AG09309 (cell line): ENCODE results near the gene PTPRG.

ENCODE experiments used
- DNase-seq: peaks from one replicate; pipeline ENCODE4 v3.0.0-alpha.2; 2010; ENCODE audit warnings: low read depth
- H3K4me3 ChIP-seq: 2 replicates; pipeline ENCODE4 v1.5.1; 2011; ENCODE audit warnings: mild to moderate bottlenecking, low read depth, low read length, moderate library complexity; ENCODE audit not compliant: control insufficient read depth
- TF ChIP-seq, protein P1 (sequence below): IDR thresholded peaks from 2 replicates; pipeline ENCODE4 v1.5.1; 2011; ENCODE audit warnings: mild to moderate bottlenecking, low read depth, low read length, inconsistent platforms; ENCODE audit not compliant: insufficient read depth, control insufficient read depth; ENCODE audit errors: missing control alignments

PTPRG gene

DNA sequence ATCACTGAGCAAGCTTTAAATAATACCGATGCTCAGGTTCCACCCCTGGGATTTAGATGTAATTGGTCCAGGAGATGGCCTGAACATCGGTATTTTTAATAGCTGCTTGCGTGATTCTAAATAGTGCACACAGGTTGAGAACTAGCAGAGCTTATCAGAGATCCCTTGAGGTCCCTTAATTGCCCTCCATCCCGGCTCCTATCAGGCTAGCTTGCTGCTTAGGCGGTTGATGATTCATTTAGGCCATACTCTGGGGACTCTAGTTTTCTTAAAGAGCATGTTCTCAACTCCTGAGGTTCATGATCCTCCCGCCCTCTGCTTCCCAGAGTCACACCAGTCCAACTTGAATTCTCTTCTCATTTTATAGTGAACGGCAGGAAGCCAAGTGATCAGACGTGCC lies 531.7 kb downstream of the PTPRG start:
- H3K4me3 ChIP-seq, result no peak overlapping the region
- DNase-seq, result no peak
- TF ChIP-seq, protein P1, sequence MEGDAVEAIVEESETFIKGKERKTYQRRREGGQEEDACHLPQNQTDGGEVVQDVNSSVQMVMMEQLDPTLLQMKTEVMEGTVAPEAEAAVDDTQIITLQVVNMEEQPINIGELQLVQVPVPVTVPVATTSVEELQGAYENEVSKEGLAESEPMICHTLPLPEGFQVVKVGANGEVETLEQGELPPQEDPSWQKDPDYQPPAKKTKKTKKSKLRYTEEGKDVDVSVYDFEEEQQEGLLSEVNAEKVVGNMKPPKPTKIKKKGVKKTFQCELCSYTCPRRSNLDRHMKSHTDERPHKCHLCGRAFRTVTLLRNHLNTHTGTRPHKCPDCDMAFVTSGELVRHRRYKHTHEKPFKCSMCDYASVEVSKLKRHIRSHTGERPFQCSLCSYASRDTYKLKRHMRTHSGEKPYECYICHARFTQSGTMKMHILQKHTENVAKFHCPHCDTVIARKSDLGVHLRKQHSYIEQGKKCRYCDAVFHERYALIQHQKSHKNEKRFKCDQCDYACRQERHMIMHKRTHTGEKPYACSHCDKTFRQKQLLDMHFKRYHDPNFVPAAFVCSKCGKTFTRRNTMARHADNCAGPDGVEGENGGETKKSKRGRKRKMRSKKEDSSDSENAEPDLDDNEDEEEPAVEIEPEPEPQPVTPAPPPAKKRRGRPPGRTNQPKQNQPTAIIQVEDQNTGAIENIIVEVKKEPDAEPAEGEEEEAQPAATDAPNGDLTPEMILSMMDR, result no peak

DNA sequence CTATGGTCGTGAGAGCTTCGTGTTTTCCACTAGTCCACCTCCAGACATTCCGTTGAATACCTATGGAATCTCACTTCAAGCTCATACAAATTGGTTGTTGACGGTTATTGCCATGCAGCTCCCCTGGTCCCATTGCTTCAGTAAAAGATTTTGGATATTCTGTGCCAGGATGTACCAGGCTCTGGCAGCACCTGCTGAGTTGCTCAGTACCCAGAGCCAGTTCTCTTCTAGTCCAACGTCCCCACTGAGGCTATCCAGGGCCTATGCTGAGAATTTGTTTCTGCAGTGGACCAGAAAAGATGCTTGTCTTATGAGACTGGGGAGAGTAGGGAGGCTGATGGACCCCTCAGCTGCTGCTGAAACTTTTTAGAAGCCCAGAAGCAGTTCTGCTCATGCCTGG lies 533.1 kb downstream of the PTPRG start:
- TF ChIP-seq, protein P1, result no peak
- DNase-seq, result no peak
- H3K4me3 ChIP-seq, result no peak overlapping the region

DNA sequence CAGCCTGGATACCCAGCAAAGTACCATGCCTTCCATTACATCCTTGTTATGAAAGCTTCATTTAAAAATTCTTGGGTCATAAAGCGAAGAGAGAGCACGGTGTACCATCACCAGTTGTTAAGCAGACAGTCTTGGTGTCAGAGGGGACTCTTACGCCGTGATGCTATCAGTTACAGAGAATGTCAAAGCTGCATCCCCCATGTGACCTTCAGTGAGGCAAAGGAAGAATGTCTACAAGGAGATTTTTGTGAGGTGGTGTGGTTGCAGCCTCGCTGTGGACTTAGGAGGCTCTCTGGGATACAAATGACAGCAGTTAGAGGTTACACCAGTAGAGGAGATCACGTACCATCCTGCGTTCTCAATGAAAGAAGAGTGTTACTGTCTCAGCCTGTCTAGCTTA lies 533.7 kb downstream of the PTPRG start:
- TF ChIP-seq, protein P1, result no peak
- no peak for DNase-seq
- H3K4me3 ChIP-seq, result no peak overlapping the region

DNA sequence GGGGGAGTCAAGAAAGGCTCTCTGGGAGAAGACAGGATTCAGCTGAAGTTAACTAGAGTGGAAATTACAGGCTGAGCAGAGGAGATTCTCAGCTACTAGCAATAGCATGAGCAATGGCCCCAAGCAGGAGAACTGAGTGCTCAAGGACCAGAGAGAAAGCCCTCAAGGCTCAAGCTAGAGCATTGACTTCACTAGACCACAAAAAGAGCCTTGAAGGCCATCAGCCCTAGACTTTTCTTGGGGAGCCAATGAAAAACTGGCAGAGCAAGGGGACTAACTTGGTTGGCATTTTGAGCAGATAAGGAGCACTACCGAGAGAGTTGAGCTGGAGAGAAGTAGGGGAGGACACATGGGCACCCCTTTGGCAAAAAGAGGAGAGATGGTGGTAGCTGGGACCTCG lies 534.4 kb downstream of the PTPRG start:
- no peak for DNase-seq
- TF ChIP-seq, protein P1, result no peak
- no peak overlapping the region for H3K4me3 ChIP-seq

DNA sequence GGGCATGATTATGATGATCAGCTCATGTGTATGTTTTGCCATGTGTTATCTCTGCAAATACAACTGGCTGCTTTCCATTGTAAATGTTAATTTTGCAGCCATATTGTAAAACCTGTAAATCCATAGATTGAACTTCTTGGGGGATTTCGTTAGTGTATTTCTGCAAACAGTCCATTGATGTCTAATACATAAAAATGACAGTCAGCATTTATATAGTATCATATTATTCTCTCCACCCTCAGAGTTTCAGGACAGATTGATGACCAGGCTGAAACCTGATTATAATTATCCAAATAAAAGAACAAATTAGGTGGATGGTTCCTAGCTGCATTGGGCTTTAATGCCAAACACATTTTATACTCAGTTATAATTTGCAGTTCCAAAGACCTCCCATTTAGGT lies 535.1 kb downstream of the PTPRG start:
- TF ChIP-seq, protein P1, result no peak
- H3K4me3 ChIP-seq, result no peak overlapping the region
- no peak for DNase-seq

DNA sequence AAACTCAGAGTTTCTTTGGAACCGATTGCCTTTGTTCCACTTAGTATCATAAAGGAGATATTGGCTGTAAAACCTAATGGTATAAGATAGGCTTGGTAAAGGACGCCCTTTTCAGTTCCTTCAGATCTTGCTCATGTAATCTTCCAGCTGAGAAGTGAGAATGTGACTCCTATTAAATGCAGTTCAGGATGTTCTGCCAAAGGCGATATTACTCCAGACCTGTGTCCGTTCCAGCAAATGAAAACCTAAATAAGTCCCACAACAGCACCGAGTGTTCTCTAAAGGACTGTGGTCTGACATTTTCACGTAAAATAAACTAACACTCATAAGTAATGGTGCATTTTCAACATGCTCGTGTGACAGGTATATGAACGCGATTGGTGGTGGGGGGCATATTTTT lies 535.8 kb downstream of the PTPRG start:
- no peak overlapping the region for H3K4me3 ChIP-seq
- no peak for DNase-seq
- TF ChIP-seq, protein P1, result no peak
